Endothelial cell of umbilical vein (primary cell): ENCODE results near the gene PASK. TPM values are rescaled to one million over a fixed set of nuclear protein-coding genes. Genes with fewer than 3 reads are reported as not detected.

Source experiments
- BruUV-seq: library from RNA; stranded (reverse); fragments of 400-500 nt; replicated peaks from 2 replicates; lab custom pipeline; 2021; lab: Mats Ljungman, UMichigan
- CTCF ChIA-PET: fragments of 300-600, 350-600 bp; sonication (Branson Sonifier 250); formaldehyde crosslinking; loops from one replicate; lab custom pipeline; 2021; ENCODE audit warnings: antibody characterized with exemption, inconsistent platforms; lab: Charles Lee
- POLR2A ChIA-PET: fragments of 300-600, 350-600 bp; sonication (Branson Sonifier 250); formaldehyde crosslinking; loops from one replicate; lab custom pipeline; 2021; ENCODE audit warnings: antibody characterized with exemption, inconsistent platforms; lab: Charles Lee
- DNase-seq: peaks from one replicate; pipeline ENCODE4 v3.0.0-alpha.2; 2011; ENCODE audit warnings: low read depth, low spot score
- FAIRE-seq: peaks from 2 replicates; lab custom pipeline; 2011; peaks lifted over from hg19 to GRCh38; lab: Jason Lieb, UNC
- H2AFZ ChIP-seq: 2 replicates; pipeline ENCODE4 v1.6.0; 2012; ENCODE audit warnings: low read depth, low read length, control low read depth, inconsistent platforms
- H3K27ac ChIP-seq: 2 replicates; pipeline ENCODE4 v1.5.1; 2011; ENCODE audit warnings: low read depth, mild to moderate bottlenecking, control low read depth, low read length, moderate library complexity; ENCODE audit not compliant: insufficient read depth
- H3K27me3 ChIP-seq, 2 experiments: 2 replicates each; pipeline versions ENCODE4 v1.6.0 to v1.6.1; 2011; ENCODE audit warnings: low read length in 2 of 2, mixed read lengths in 1 of 2; ENCODE audit not compliant: control insufficient read depth in 2 of 2, insufficient read depth in 2 of 2
- H3K36me3 ChIP-seq, 2 experiments: 2 replicates in 1 of 2; 3 replicates in 1 of 2; pipeline ENCODE4 v1.5.1; 2011; ENCODE audit warnings: low read length in 2 of 2, mild to moderate bottlenecking in 1 of 2, moderate library complexity in 1 of 2; ENCODE audit not compliant: control insufficient read depth in 2 of 2, insufficient read depth in 2 of 2; ENCODE audit errors: extremely low read depth in 1 of 2
- H3K4me1 ChIP-seq: 3 replicates; pipeline ENCODE4 v1.5.1; 2011; ENCODE audit warnings: mild to moderate bottlenecking, low read length; ENCODE audit not compliant: control insufficient read depth, insufficient read depth; ENCODE audit errors: extremely low read depth
- H3K4me2 ChIP-seq: 2 replicates; pipeline ENCODE4 v1.6.1; 2011; ENCODE audit warnings: low read length, control low read depth, mixed read lengths; ENCODE audit not compliant: insufficient read depth
- H3K4me3 ChIP-seq, 3 experiments: fragments of 200-600 bp in 1 of 3; sonication (generic), shearing (Covaris generic) in 1 of 3; replicated peaks in 1 of 3; 2 replicates each; pipeline ENCODE4 v1.5.1; 2011 to 2016; ENCODE audit warnings: control low read depth in 3 of 3, low read length in 3 of 3, mild to moderate bottlenecking in 2 of 3, inconsistent platforms in 1 of 3, low read depth in 1 of 3, moderate library complexity in 1 of 3; ENCODE audit not compliant: insufficient read depth in 1 of 3
- H3K79me2 ChIP-seq: 2 replicates; pipeline ENCODE4 v1.6.0; 2012; ENCODE audit warnings: low read length, inconsistent platforms; ENCODE audit not compliant: control insufficient read depth, insufficient read depth
- H3K9ac ChIP-seq: replicated peaks from 2 replicates; pipeline ENCODE3; 2011; ENCODE audit warnings: low read length, control low read depth; ENCODE audit not compliant: insufficient read depth; ENCODE audit errors: extremely low read depth
- H3K9me1 ChIP-seq: replicated peaks from 3 replicates; pipeline ENCODE4 v1.6.0; 2011; ENCODE audit warnings: mild to moderate bottlenecking, low read length; ENCODE audit not compliant: control insufficient read depth, insufficient read depth; ENCODE audit errors: extremely low read depth
- H3K9me3 ChIP-seq: replicated peaks from 2 replicates; pipeline ENCODE4 v1.5.1; 2012; ENCODE audit warnings: low read length, inconsistent platforms; ENCODE audit not compliant: control insufficient read depth, insufficient read depth
- H4K20me1 ChIP-seq: replicated peaks from 2 replicates; pipeline ENCODE3; 2011; ENCODE audit warnings: mild to moderate bottlenecking, low read length; ENCODE audit not compliant: control insufficient read depth, insufficient read depth; ENCODE audit errors: extremely low read depth
- CTCF ChIP-seq, 2 donors: IDR thresholded peaks; 1 replicate in 1 of 2; 2 replicates in 1 of 2; pipeline ENCODE4 v1.5.1; 2011; ENCODE audit warnings: low read length in 2 of 2, mild to moderate bottlenecking in 2 of 2, moderate library complexity in 2 of 2, control low read depth in 1 of 2, inconsistent platforms in 1 of 2, low read depth in 1 of 2; ENCODE audit not compliant: insufficient read depth in 1 of 2; ENCODE audit errors: extremely low read depth in 1 of 2
- EZH2 ChIP-seq: IDR thresholded peaks from 2 replicates; pipeline ENCODE4 v1.6.1; 2012; ENCODE audit warnings: borderline replicate concordance, low read depth, mild to moderate bottlenecking, moderate library complexity, low read length, inconsistent platforms; ENCODE audit not compliant: severe bottlenecking
- FOS ChIP-seq: IDR thresholded peaks from 2 replicates; pipeline ENCODE4 v1.6.1; 2011; ENCODE audit warnings: mild to moderate bottlenecking, low read length, moderate library complexity, borderline replicate concordance; ENCODE audit not compliant: insufficient read depth
- GATA2 ChIP-seq: IDR thresholded peaks from 2 replicates; pipeline ENCODE4 v1.7.0; 2011; ENCODE audit warnings: low read depth, mild to moderate bottlenecking, moderate library complexity, mixed read lengths, low read length; ENCODE audit not compliant: insufficient read length, insufficient read depth
- JUN ChIP-seq: IDR thresholded peaks from 2 replicates; pipeline ENCODE4 v1.6.1; 2011; ENCODE audit warnings: borderline replicate concordance, low read depth; ENCODE audit not compliant: insufficient read length, insufficient read depth
- MAX ChIP-seq: IDR thresholded peaks from 2 replicates; pipeline ENCODE4 v1.6.1; 2011; ENCODE audit not compliant: insufficient read depth, insufficient read length
- MYC ChIP-seq: IDR thresholded peaks from one replicate; pipeline ENCODE4 v1.6.1; 2011; ENCODE audit warnings: mild to moderate bottlenecking, low read depth, low read length
- POLR2A ChIP-seq: IDR thresholded peaks from 2 replicates; pipeline ENCODE4 v1.6.1; 2012; ENCODE audit warnings: low read depth, mild to moderate bottlenecking, control low read depth, low read length
- POLR2AphosphoS5 ChIP-seq: IDR thresholded peaks from 2 replicates; pipeline ENCODE4 v1.6.1; 2012; ENCODE audit warnings: low read depth, mild to moderate bottlenecking, control low read depth, low read length, moderate library complexity; ENCODE audit not compliant: insufficient read depth
- dilution Hi-C: fragments of 300-500 bp; cut with MboI; formaldehyde crosslinking; loops from one replicate; pipeline ENCODE4 v1.15.0; 2019; ENCODE audit warnings: low sequenced_read_pairs; ENCODE audit not compliant: extremely low pct_ligation_motif_present
- intact Hi-C: fragments of 100-400 bp; cut with micrococcal nuclease; formaldehyde crosslinking; loops from one replicate; pipeline ENCODE4 v1.10.0; 2022
- polyA plus RNA-seq, 4 experiments: library from polyadenylated mRNA; depleted of rRNA in 3 of 4; stranded (reverse) in 3 of 4; unstranded in 1 of 4; fragments of >200 nt; gene quantifications; 2 replicates each; pipeline versions ENCODE4 v1.2.1 to v1.2.3, GENCODE V29; 2011 to 2012; ENCODE audit warnings: missing spikeins in 1 of 4
- total RNA-seq: library from RNA; stranded (reverse); gene quantifications from 2 replicates; pipeline ENCODE4 v1.2.3, GENCODE V29; 2021

PASK gene
- total and polyA plus RNA-seq, 2 donors (not counting 3 experiments of a cell fraction or from before 2014, with no cell fraction given) = 5.7 to 17.3 TPM

GRCh38 chr2:241193271-241193670 is 44.0 kb upstream of the PASK start:
- Histone ChIP-seq H3K36me3 (no peaks in the 10 kb centered on the region), H2AFZ (no peak overlapping the region), H3K4me3 (no peak overlapping the region), H3K9me3 (no peaks in the 10 kb centered on the region), H3K79me2 (no peaks in the 10 kb centered on the region), H3K4me1 (no peaks in the 10 kb centered on the region), H3K9ac (no peak overlapping the region), H3K27me3 (no peaks in the 10 kb centered on the region), H4K20me1 (no peaks in the 10 kb centered on the region), H3K9me1 (no peaks in the 10 kb centered on the region), H3K27ac (no peak overlapping the region), H3K4me2 (no peak overlapping the region)
- dilution Hi-C loops = no loop called here
- DNase-seq (no peak), FAIRE-seq (no peak)
- TF ChIP-seq CTCF (IDR thresholded peaks at IDR 0.05; ENCODE audit: extremely low read depth in 1 of 2, insufficient read depth in 1 of 2, low read depth in 1 of 2, low read length in 2 of 2) (no peak), JUN (no peak), FOS (no peak), POLR2AphosphoS5 (no peak), MYC (no peak), POLR2A (no peak), GATA2 (no peak), EZH2 (no peak), MAX (no peak)
- CTCF ChIA-PET = no interaction called here
- intact Hi-C loops = no loop called here
- no TSS peak for BruUV-seq
- POLR2A ChIA-PET = no interaction called here
